Activated CD4-positive, alpha-beta T cell treated with anti-CD3 and anti-CD28 coated beads, Interleukin-2, Interleukin-6, amounts not matched to agents 100 ng/mL and 50 ng/mL, durations not matched to agents 16 hours and 8 hours (primary cell): ENCODE measurements around the gene SLC25A21.
"Not testable (repeated sequence)": the region's sequence is repeated elsewhere in the genome, so short reads cannot be mapped to it uniquely, and the experiment has no call there.

ENCODE experiments used
- DNase-seq: peaks from one replicate; pipeline ENCODE4 v3.0.0-alpha.2; 2020

The SLC25A21 gene

DNA sequence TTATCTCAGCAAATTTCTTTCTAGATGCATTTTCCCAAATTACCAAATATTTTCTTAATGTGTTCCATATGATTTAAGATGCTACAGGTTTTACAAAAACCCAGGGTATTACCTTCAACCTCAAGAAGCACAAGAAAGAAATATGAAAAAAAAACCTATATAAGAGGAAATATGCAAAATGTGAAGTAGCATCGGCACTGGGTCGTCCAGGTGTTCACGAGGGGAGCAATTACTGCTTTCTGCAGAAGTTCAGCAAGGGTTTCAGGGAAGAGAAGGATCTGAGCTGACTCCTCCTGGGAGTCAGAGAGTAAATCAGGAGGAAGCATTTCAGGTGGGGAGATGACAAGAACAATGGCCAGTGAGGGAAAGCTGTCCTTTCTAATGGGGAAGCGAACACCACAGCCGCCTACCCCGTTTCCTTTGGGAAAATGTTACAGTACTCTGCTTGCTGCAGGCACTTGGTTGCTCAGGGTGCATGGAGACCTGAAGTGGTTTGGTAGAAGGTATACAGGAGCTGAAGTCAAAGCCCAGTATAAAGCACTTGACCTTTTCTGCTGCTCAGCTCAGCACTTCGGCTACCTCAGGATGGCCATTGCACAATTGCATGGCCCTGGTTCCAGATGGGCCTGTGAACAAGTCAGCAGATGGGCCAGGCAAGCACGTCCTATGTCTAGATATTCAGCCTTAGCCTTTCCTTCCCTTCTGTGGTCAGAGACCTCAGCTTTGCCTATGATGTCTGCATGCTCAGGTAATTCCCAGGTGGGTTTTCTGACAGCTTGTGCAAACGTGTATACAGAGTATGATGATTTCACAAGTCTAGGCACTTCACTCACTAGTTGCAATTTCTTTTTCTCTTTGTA lies 355.1 kb downstream of the SLC25A21 start:
- no peak for DNase-seq

DNA sequence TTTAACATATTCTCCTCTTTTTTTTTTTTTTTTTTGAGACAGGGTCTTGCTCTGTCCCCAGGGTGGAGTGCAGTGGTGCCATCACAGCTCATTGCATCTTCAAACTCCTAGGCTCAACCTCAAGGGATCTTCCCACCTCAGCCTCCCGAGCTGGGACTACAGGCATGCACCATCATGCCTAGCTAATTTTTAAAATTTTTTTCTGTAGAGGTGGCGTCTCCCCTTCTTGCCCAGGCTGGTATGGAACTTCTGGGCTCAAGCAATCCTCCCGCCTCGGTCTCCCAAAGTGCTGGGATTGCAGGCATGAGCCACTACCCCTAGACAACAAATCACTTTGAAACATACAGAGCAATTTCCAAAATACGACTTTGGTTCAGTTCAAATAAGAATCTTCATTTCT lies 355.9 kb downstream of the SLC25A21 start:
- DNase-seq, result no peak

DNA sequence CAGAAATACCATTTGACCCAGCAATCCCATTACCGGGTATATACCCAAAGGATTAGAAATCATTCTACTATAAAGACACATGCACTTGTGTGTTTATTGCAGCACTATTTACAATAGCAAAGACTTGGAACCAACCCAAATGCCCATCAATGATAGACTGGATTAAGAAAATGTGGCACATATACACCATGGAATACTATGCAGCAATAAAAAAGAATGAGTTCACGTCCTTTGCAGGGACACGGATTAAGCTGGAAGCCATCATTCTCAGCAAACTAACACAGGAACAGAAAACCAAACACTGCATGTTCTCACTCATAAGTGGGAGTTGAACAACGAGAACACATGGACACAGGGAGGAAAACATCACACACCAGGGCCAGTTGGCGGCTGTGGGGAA lies 357.6 kb downstream of the SLC25A21 start:
- DNase-seq, result not testable (repeated sequence)

DNA sequence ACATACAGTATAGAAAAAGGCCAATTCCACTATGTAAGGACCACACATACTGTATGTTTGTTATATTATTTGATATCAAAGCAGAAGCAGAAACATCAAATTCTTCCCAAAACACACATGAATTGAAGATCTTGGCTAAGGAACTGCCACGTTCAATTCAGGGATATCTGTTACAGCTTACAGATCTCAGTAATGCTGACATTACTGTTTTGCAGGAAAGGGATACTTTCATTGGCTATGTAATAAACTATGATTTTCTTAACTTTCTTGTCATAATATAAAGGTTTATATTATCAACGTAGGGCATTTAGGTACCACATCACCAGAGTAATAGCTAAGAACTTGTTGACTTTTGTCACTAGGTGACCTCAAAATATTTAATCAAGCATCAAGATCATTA lies 362.2 kb downstream of the SLC25A21 start:
- no peak for DNase-seq

DNA sequence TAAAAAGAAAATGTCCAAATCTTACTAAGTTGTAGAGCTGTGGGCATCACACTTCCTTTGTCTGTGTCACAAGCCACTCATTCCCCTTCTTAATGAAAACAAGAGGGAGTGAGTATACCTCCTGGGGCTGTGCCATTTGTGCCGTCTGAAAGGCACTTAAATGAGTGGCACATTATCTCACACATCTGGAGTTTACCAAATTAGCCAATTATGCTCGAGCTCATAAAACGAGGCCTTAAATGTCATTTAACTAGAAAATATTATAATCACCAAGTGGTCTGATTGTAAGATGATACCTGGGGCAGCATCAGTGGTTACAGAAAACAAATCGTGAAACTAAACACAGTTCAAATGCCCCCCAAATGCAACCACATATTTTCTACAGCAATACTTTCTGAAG lies 364.7 kb downstream of the SLC25A21 start:
- DNase-seq, result no peak

DNA sequence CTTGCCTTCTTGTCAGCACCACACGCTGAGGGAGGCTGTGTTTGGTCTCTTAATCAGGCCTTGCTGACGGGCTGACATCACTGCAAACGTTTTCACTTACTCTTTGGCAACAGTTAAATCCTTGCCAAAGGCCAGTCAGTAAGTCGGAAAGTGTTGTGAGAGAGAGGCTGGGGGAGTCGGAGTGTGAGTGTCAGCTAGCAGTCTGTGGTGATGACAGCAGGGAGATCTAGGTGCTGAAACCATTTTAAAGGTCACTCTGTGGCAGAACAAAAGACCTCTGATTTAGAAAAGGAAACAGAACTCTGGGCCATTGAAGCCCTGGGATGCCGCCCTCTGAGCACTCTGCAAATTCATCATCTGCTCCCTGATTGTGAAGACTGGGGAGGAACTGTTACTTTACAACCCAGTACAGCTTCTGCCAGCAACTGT lies 367.3 kb downstream of the SLC25A21 start:
- DNase-seq, result no peak

DNA sequence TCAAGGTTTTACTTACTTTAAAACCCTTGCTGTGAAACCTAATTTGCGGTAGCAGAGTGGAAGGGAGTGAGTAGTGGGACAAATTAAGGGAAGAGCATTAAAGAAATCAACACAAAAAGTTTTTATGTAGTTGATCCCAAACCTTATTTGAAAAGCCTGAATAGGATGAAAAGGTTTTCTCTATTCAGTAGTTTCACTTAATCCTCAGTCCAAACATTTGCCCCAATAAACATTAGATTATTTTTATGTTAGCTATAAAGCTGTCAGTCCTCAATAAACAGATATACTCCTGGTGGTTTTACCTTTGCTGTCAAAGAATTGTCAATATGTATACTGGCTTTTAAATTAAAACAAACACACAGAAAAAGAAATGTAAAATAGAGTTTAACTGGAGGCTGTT lies 374.8 kb downstream of the SLC25A21 start:
- no peak for DNase-seq

DNA sequence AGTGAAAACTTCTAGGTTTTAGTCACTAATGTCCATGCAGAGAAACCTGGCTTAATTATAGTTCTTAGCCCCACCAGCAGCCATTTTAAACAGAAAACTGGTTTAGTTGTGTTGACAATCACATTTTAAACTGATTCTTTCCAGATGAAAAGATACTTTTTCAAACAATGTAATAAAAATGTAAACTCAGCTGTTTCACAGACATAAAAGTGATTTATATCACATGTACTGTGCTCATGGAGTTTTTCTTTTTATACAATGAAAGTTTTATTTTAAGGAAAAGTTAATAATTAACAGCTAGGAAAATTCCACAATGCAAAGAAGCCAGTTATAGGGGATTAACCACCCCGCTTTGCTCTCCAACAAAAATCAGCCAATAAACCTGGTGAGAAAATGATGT lies 381.0 kb downstream of the SLC25A21 start:
- no peak for DNase-seq

DNA sequence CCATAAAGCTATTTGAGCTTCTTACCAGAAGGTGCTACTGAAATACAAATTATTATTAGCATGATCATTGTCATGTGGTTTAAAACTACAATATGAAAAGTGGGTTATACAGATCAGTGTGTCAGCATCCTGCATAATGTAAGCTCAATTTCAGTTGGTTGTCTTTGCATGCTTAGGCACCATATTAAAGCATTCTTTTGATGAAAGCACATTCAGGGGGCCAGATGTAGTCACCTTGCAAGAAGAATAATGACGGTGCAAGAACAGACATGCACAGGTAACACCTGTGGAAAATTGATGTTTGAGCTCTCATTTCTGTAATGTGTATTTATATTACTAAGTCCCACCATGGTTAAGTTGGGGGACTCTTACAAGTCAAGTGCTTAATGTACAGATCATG lies 386.9 kb downstream of the SLC25A21 start:
- DNase-seq, result no peak

DNA sequence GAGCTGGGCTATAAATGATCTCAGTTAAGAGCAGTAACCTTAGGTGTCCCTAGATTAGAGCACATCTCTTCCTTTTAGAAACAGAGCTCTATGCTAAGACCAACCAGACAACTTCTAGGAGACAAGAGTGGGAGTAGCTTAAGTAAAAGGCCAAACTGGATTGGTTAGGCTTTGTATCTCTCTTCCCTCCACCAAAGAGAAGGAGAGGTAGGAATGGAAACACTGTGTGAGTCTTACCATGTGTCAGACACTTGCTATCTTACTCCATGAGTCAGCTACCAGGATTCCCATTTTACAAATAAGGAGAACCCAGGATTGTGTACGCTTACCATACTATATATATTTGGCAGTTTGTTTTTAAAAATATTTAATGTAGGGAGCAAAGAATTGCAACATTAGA lies 387.9 kb downstream of the SLC25A21 start:
- DNase-seq, result no peak

DNA sequence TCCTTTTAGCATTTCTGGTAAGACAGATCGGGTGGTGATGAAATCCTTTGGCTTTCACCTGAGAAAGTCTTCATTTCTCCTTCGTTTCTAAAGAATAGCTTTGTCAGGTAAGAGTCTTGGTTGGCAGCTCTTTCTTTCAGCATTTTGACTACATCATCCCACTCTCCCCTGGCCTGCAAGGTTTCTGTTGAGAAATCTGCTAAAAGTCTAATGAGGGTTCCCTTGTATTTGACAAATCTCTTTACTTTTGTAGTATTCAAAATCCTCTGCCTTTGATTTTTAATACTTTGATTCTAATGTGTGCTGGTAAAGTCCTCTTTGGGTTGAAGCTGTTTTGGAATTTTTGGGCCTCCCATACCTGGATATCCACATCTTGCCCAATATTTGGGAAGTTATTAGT lies 390.5 kb downstream of the SLC25A21 start:
- no peak for DNase-seq

DNA sequence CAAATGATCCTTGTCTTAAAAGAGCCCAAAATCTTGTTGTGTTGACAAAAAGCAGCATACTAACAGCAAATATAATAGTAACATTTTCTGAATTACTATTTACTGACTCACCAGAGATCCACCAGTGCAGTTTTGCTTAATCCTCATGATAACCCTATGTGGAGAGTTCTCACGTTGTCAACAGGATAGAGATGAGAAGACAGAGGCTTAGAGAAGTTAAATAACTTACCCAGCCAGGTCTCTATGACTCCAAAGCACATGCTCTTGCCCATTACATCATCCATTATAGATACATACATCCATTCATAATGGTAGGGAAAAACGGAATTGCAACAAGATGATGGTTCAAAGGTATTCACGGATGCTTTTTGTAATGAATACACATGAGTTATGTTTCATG lies 398.8 kb downstream of the SLC25A21 start:
- no peak for DNase-seq

DNA sequence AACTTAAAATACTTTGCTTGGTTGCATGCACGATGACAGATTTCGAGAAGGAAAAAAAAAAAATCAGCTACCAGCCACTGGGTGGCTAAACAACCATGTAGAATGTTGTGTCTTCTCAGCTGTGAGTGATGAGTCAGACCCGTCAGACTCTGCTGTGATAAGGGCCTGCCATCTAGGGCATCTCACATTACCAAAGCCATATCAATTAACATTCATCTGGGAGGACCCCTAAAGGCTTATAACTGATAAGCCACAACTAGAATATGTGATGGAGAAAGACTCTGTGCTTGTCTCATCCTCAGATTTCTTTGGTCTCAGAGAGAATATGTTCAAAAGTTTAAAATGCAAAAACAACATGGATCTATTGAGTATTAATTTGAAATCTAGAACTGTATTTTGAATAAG lies 399.3 kb downstream of the SLC25A21 start:
- DNase-seq, result no peak

DNA sequence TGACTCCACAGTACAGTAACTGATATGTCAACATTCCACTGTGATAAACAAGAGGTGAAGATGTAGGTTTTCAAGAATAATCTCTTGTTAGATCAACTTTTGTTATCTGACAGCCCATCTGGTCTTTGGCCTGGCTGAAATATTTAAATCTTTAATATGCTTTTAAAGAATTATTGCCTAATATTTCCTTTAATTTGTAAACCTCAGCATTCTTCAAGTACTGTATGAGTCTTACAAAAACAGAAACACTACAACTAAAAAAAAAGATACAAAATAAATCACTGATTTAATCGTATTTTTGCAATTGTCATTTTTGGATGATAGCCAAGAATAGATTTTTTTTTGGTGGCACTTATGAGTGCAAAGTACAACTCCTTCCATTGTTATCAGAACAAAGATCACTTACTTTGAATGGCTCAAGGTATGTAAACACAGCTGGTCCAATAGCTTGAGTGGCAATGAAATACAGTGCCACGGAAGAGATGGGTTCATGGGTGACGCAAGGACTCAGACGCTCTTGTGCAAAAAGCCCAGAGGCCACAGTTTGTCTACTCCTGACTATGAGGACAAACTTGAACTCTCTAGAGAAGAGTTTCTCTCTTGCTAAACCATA lies 401.3 kb downstream of the SLC25A21 start:
- no peak for DNase-seq

DNA sequence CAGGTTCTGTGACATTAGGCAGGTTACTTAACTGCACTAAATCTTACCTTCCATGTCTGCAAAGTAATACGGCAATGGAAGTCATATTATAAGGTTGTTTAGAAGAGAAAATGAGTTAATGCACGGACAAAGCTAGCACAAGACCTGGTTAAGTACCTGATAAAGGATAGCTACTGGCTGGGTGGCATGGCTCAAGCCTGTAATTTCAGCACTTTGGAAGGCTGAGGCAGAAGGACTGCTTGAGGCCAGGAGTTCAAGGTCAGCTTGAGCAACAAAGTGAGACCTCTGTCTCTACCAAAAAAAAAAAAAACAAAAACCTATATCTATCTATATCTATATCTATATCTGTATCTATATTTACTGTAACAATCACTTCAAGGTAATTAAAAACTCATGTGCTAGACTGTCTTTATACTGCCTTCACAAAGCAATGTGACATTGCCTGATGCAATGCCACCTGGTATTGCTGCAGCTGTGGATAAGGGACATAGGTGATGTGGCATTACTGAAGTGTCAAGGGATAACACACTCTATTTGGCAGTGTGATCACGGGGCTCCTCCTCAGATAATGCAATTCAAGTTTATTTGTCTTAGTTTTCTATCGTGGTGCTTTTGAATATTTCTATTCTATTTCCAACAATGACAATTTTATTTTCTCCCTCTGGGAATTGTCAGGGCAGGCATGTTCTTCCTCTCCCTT lies 403.6 kb downstream of the SLC25A21 start:
- DNase-seq, result no peak

DNA sequence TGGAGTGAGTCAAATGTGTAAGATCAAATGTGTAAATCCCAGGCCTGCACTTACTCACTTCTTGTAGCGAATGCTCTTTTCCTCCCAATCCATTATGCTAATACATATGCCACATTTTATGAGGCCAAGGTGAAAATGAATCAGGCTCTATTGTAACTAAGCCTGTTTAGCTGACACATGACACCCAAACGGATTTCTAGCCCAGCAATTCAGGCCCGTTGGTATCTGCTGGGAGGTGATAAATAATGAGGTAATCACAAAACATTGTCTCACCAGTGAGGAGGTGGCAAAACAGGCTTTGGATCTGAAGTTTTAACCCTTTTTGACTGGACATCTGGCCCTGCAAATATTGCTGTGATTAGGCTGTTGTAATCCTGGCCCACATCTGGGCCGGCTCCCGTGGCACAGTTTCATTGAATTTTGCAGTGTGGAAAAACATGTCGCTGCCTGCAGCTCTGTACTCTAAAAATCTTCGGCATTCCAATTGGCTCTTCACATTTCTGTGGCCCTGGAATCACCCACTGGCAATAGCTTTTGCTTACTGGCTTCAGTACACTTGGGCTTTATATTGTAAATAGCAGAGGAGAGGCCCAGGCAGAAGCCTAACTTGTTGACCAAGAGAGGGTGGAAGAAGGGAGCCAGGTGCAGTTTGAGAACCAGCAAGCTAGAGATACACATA lies 404.7 kb downstream of the SLC25A21 start:
- no peak for DNase-seq

DNA sequence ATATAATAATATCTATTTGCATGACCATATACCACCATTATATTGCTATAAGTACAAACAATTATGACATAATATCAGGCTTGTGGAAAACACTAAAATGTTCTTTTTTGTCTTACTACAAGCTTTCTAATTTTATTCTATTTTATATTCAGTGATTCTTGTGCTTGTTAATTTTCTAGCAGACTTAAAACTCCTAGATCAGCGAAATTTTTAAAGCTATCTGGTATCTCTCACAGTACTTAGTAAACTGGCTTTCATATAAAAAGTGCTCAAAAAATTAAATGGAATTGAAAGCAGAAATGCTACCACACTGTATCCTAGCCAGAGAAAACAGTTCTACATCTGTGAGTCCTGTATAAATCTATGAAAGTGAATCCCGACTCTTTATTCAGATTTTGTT lies 405.4 kb downstream of the SLC25A21 start:
- no peak for DNase-seq

DNA sequence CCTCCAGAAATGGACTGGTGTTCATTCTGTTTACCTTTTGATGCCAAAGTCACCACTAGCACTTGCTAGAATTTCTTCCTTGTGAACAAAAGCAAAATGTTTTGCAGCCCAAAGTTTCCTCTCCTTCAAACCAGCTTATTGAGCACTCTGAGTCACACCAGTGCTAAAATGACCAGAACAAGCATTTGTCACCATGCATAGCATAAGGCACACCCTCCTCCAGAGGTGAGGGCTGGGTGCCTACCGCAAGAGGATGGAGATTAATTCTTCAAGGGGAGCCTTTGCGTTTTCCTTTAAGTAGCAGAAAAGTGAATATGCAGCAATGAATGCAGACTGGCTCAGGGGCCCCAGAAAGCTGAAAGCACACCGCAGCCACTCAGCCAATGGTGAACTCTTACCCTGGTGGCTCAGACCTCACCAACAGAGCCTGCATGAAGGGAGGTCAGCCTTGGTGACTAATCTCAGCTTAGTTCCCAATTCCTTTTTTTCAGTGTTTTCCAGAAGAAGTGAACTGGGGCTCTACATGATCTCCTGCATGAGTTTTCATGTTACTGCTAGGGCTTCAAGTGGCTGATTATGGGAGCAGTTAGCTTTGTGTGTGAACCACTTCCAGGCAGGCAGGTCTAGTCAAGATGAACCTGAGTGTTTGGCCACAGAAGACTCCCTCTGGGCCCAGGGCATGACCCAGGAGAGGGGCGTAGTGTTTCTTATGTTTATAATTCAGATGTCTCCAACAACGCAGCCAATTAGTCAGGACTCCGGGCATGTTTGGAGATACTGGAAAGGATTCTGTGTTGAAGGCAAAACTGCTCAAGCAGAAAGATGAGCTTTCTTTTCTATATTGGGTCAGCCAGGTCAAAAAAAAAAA lies 414.4 kb downstream of the SLC25A21 start:
- DNase-seq, result no peak

DNA sequence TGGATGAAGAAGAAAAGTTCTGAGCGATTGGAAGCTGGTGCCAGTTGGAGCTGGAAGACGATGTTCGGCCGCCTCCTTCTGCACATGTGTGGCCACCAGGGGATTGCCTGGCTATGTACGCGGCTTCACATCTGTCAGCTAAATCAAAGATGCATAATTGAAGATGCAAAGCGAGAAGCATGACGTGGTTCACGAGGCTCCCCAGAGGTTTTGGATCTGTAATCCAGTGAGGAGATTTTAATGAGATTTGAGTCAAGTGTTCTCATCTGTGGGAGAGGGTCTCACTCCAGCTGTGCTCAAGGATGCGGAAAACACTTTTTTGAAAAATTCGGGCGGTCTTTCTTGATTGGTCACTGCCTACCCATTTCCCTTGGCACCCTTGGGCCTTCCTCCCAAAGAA lies 416.2 kb downstream of the SLC25A21 start:
- no peak for DNase-seq

DNA sequence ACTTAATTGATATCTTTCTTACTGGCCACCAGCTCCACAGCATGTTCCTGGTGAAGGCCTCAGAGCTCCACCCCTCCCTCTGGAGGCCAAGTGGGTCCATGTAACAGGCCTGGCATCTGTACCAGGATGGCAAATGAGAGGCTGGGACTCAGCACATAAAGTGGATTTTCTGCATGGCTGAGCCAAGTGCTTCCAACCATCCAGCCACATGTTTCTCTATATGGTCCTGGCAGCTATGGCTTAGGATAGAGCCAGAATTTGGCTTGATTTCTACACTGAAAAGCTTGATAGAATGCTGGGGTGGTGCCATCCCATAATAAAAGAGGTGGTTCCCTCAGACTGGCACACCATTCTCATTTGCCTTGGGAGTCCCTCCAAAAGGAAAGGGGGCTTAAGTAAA lies 416.6 kb downstream of the SLC25A21 start:
- no peak for DNase-seq

DNA sequence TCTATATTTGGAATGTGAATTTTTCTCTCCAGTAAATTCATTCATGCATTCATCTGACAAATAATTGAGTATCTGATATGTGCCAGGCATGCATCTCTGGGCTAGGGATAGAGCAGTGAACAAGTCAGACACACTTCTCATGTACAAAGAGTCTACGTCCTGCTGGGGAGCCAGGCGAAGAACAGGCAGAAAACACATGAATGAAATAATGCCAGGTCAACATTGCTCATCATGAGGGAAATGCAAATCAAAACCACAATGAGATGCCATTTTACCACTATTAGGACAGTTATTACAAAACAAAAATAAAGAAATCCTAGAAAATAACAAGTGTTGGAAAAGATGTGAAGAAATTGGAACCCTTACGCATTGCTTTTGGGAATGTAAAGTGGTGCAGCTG lies 420.5 kb downstream of the SLC25A21 start:
- no peak for DNase-seq

DNA sequence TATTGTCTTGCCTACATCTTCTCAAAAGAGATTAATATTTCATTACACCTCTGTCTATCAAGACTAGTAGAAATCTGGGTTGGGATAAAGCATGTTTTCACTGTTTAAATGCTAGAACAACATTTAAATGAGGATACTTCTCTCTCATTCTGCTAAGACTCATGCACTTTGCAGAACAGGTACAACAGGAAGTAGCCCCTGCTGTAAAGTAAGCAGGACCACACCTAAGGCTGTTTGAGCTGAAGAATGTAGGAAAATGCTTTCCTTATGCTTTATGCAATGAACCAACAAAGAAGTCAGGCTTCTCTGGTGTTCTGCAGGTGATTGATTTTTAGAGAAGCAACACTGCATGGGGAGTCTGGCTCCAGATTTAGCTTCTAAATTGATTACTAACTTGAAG lies 421.3 kb downstream of the SLC25A21 start:
- DNase-seq, result no peak
